DOHH2 (cell line): ENCODE results near the gene LEFTY2.
"Not testable (repeated sequence)": the region's sequence is repeated elsewhere in the genome, so short reads cannot be mapped to it uniquely, and the experiment has no call there.

Experiments
- EZH2phosphoT487 ChIP-seq: fragments of 200-600 bp; sonication (generic); IDR thresholded peaks from 2 replicates; pipeline ENCODE4 v1.6.1; 2017; ENCODE audit warnings: borderline replicate concordance, mild to moderate bottlenecking, antibody characterized with exemption, low read length, moderate library complexity, mixed read lengths
- TF ChIP-seq, protein P1 (sequence below): fragments of 200-600 bp; sonication (generic); IDR thresholded peaks from one replicate; pipeline ENCODE4 v1.5.1; 2014; ENCODE audit warnings: antibody characterized with exemption, mild to moderate bottlenecking, low read depth, low read length; ENCODE audit not compliant: poor library complexity, severe bottlenecking

DNA sequence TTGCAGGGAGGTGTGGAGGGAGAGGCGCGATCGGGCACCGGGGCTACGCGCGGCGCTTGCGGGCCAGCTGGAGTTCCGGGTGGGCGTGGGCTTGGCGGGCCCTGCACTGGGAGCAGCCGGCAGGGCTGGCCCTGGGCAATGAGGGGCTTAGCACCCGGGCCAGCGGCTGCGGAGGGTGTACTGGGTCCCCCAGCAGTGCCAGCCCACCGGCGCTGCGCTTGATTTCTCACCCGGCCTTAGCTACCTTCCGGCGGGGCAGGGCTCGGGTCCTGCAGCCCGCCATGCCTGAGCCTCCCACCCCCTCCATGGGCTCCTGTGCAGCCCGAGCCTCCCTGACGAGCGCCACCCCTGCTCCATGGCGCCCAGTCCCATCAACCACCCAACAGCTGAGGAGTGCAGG is 28.7 kb upstream of the LEFTY2 start:
- TF ChIP-seq, protein P1, sequence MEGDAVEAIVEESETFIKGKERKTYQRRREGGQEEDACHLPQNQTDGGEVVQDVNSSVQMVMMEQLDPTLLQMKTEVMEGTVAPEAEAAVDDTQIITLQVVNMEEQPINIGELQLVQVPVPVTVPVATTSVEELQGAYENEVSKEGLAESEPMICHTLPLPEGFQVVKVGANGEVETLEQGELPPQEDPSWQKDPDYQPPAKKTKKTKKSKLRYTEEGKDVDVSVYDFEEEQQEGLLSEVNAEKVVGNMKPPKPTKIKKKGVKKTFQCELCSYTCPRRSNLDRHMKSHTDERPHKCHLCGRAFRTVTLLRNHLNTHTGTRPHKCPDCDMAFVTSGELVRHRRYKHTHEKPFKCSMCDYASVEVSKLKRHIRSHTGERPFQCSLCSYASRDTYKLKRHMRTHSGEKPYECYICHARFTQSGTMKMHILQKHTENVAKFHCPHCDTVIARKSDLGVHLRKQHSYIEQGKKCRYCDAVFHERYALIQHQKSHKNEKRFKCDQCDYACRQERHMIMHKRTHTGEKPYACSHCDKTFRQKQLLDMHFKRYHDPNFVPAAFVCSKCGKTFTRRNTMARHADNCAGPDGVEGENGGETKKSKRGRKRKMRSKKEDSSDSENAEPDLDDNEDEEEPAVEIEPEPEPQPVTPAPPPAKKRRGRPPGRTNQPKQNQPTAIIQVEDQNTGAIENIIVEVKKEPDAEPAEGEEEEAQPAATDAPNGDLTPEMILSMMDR: not testable (repeated sequence)
- not testable (repeated sequence) for TF ChIP-seq EZH2phosphoT487
